Hepatocyte (in vitro differentiated cells): Measurements from ENCODE around the gene SH3BGRL2. TPM values are rescaled to one million over a fixed set of nuclear protein-coding genes. Genes with fewer than 3 reads are reported as not detected.
A peak's percentile ranks its signal among the peaks of the same experiment; 100 is the strongest.

Experiments
- DNase-seq: peaks from one replicate; pipeline ENCODE4 v3.0.0-alpha.2; 2016; ENCODE audit warnings: low spot score
- H2AFZ ChIP-seq: fragments of 200-600 bp; sonication (generic); 2 replicates; pipeline ENCODE4 v1.6.0; 2016; ENCODE audit warnings: antibody characterized with exemption, mild to moderate bottlenecking
- H3K27ac ChIP-seq: fragments of 200-600 bp; sonication (generic); 2 replicates; pipeline ENCODE4 v1.5.1; 2016; ENCODE audit warnings: mild to moderate bottlenecking
- H3K27me3 ChIP-seq: fragments of 200-600 bp; sonication (generic); 2 replicates; pipeline ENCODE4 v1.6.1; 2016
- H3K36me3 ChIP-seq: fragments of 200-600 bp; sonication (generic); replicated peaks from 2 replicates; pipeline ENCODE4 v1.5.1; 2016; ENCODE audit warnings: low read depth; ENCODE audit not compliant: insufficient read depth
- H3K4me1 ChIP-seq: fragments of 200-600 bp; sonication (generic); 2 replicates; pipeline ENCODE4 v1.5.1; 2016; ENCODE audit warnings: mild to moderate bottlenecking, moderate library complexity; ENCODE audit not compliant: insufficient read depth
- H3K4me2 ChIP-seq: fragments of 200-600 bp; sonication (generic); 2 replicates; pipeline ENCODE4 v1.6.0; 2016
- H3K4me3 ChIP-seq: fragments of 200-600 bp; sonication (generic); 2 replicates; pipeline ENCODE4 v1.5.1; 2016; ENCODE audit warnings: mild to moderate bottlenecking
- H3K79me2 ChIP-seq: fragments of 200-600 bp; sonication (generic); 2 replicates; pipeline ENCODE4 v1.6.0; 2017; ENCODE audit warnings: mild to moderate bottlenecking
- H3K9me2 ChIP-seq: fragments of 200-600 bp; sonication (generic); replicated peaks from 2 replicates; pipeline ENCODE4 v1.6.0; 2017; ENCODE audit warnings: mild to moderate bottlenecking; ENCODE audit not compliant: insufficient read depth
- H3K9me3 ChIP-seq: fragments of 200-600 bp; sonication (generic); 2 replicates; pipeline ENCODE4 v1.5.1; 2016; ENCODE audit warnings: low read depth, mild to moderate bottlenecking
- H4K20me1 ChIP-seq: fragments of 200-600 bp; sonication (generic); 2 replicates; pipeline ENCODE4 v1.6.0; 2016; ENCODE audit warnings: mild to moderate bottlenecking; ENCODE audit not compliant: insufficient read depth, poor library complexity, severe bottlenecking
- EZH2 ChIP-seq: fragments of 200-600 bp; sonication (generic); IDR thresholded peaks from 2 replicates; pipeline ENCODE4 v1.6.1; 2016; ENCODE audit warnings: antibody characterized with exemption, mild to moderate bottlenecking, borderline replicate concordance
- EZH2phosphoT487 ChIP-seq: fragments of 200-600 bp; sonication (generic); IDR thresholded peaks from one replicate; pipeline ENCODE4 v1.6.1; 2018; ENCODE audit warnings: antibody characterized with exemption, mild to moderate bottlenecking, low read depth, moderate library complexity; ENCODE audit not compliant: unreplicated experiment, severe bottlenecking
- WGBS: methylation state at CpG from one replicate; pipeline ENCODE4 v1.1.6; 2016; ENCODE audit warnings: low lambda C conversion rate; ENCODE audit errors: missing lambda C conversion rate; 5-methylcytosine and 5-hydroxymethylcytosine counted together
- polyA plus RNA-seq: library from polyadenylated mRNA; unstranded; fragments of >200 nt; fragmentation: Nextera tagmentation; extraction: Ambion mirVana; gene quantifications from 2 replicates; pipeline ENCODE4 v1.2.1, GENCODE V29; 2016
- total RNA-seq: library from RNA; depleted of rRNA; stranded (reverse); fragments of >200 nt; gene quantifications from 2 replicates; pipeline ENCODE4 v1.2.3, GENCODE V29; 2014
- TF ChIP-seq, protein P1 (sequence below): fragments of 200-600 bp; sonication (generic); IDR thresholded peaks from 2 replicates; pipeline ENCODE4 v1.5.1; 2016; ENCODE audit warnings: antibody characterized with exemption, mild to moderate bottlenecking; ENCODE audit not compliant: poor library complexity

The SH3BGRL2 gene
- total and polyA plus RNA-seq, 2 experiments from 2014 or later: 24.1 to 71.4 TPM

- no peaks in the 10 kb centered on the region for H3K9me3 ChIP-seq
- peak overlapping the region; percentile 52 for H3K27ac ChIP-seq
- H3K4me1 ChIP-seq: peaks cover 20% of the 10 kb centered on the region
- DNase-seq: no peak
- H2AFZ ChIP-seq: no peak overlapping the region
- no peak overlapping the region for H3K4me2 ChIP-seq
- peaks cover 85% of the 10 kb centered on the region for H3K79me2 ChIP-seq
- 49% methylated on average over 4 of the region's 4 CpGs for WGBS
- no peak overlapping the region for H3K4me3 ChIP-seq
- TF ChIP-seq, protein P1, sequence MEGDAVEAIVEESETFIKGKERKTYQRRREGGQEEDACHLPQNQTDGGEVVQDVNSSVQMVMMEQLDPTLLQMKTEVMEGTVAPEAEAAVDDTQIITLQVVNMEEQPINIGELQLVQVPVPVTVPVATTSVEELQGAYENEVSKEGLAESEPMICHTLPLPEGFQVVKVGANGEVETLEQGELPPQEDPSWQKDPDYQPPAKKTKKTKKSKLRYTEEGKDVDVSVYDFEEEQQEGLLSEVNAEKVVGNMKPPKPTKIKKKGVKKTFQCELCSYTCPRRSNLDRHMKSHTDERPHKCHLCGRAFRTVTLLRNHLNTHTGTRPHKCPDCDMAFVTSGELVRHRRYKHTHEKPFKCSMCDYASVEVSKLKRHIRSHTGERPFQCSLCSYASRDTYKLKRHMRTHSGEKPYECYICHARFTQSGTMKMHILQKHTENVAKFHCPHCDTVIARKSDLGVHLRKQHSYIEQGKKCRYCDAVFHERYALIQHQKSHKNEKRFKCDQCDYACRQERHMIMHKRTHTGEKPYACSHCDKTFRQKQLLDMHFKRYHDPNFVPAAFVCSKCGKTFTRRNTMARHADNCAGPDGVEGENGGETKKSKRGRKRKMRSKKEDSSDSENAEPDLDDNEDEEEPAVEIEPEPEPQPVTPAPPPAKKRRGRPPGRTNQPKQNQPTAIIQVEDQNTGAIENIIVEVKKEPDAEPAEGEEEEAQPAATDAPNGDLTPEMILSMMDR: no peak
- no peak for TF ChIP-seq EZH2
- TF ChIP-seq EZH2phosphoT487: no peak
- no peaks in the 10 kb centered on the region for H3K9me2 ChIP-seq
- no peaks in the 10 kb centered on the region for H4K20me1 ChIP-seq
- H3K27me3 ChIP-seq: no peaks in the 10 kb centered on the region
- no peaks in the 10 kb centered on the region for H3K36me3 ChIP-seq
Measured at GRCh38 chr6:79665725-79666551, 34.8 kb downstream of the SH3BGRL2 start.

DNA sequence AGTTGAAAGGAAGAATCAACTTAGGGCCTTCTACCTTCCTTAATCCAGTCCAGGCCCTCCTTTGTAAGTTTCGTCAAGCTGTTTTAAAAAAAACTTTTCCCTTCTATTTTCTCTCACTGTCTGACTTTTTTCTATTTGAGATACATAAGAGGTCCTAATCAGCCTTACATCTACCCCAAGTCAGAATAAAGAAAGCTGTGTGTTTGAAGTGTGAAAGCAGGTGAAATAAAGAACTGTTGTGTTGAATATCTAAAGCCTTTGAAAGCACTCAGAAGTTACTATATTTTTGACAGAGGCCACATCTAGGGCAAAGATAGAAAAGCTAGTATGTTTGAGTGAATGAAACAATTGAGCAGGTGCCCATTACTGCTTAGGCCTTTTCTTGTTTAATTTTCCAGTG is 35.5 kb downstream of the SH3BGRL2 start:
- H3K36me3 ChIP-seq: no peaks in the 10 kb centered on the region
- no peaks in the 10 kb centered on the region for H3K27me3 ChIP-seq
- no peak overlapping the region for H2AFZ ChIP-seq
- no peak overlapping the region for H3K4me3 ChIP-seq
- no peaks in the 10 kb centered on the region for H3K9me3 ChIP-seq
- no peak for DNase-seq
- H3K9me2 ChIP-seq: no peaks in the 10 kb centered on the region
- peak overlapping the region; percentile 52 for H3K27ac ChIP-seq
- H4K20me1 ChIP-seq: no peaks in the 10 kb centered on the region
- H3K4me1 ChIP-seq: peaks cover 27% of the 10 kb centered on the region
- H3K4me2 ChIP-seq: no peak overlapping the region
- TF ChIP-seq, protein P1: no peak
- TF ChIP-seq EZH2: no peak
- no peak for TF ChIP-seq EZH2phosphoT487
- peaks cover 80% of the 10 kb centered on the region for H3K79me2 ChIP-seq
- 81% methylated on average over 1 of the region's 1 CpG for WGBS

DNA sequence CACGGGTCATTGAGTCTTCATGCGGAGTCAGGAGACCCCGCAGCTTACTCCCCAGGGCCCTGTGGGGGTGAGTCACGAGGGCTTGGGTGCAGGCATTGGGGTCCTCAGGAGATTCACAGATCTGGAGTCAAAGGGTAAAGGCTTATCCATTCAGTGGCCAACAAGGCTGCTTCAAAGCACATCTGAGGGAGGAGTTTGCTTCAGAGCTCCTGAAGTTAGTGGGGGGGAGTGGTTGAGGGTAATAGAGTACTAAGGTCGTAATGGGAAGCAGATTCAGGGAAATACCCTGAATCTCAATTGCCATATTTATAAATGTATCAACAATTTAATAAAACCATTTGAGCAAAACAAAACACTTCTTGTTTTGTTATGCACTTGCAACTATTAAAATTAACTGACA is 37.3 kb downstream of the SH3BGRL2 start:
- H3K4me3 ChIP-seq: no peak overlapping the region
- H3K79me2 ChIP-seq: peaks cover 67% of the 10 kb centered on the region
- H3K9me2 ChIP-seq: no peaks in the 10 kb centered on the region
- 91% methylated on average over 5 of the region's 5 CpGs for WGBS
- H3K4me1 ChIP-seq: peaks cover 43% of the 10 kb centered on the region
- no peak overlapping the region for H2AFZ ChIP-seq
- TF ChIP-seq EZH2 (no peak), EZH2phosphoT487 (no peak)
- TF ChIP-seq, protein P1: no peak
- H3K27ac ChIP-seq: no peak overlapping the region
- H3K27me3 ChIP-seq: no peaks in the 10 kb centered on the region
- H3K9me3 ChIP-seq: no peaks in the 10 kb centered on the region
- H3K4me2 ChIP-seq: no peak overlapping the region
- no peaks in the 10 kb centered on the region for H3K36me3 ChIP-seq
- DNase-seq: no peak
- H4K20me1 ChIP-seq: no peaks in the 10 kb centered on the region
